Measurements from ENCODE around the gene TMPO.
"Not testable (repeated sequence)": the region's sequence is repeated elsewhere in the genome, so short reads cannot be mapped to it uniquely, and the experiment has no call there.

TMPO gene

GRCh38 chr12:98492580-98493140 lies 22.7 kb upstream of the TMPO start:
- TF ChIP-seq, protein P1, sequence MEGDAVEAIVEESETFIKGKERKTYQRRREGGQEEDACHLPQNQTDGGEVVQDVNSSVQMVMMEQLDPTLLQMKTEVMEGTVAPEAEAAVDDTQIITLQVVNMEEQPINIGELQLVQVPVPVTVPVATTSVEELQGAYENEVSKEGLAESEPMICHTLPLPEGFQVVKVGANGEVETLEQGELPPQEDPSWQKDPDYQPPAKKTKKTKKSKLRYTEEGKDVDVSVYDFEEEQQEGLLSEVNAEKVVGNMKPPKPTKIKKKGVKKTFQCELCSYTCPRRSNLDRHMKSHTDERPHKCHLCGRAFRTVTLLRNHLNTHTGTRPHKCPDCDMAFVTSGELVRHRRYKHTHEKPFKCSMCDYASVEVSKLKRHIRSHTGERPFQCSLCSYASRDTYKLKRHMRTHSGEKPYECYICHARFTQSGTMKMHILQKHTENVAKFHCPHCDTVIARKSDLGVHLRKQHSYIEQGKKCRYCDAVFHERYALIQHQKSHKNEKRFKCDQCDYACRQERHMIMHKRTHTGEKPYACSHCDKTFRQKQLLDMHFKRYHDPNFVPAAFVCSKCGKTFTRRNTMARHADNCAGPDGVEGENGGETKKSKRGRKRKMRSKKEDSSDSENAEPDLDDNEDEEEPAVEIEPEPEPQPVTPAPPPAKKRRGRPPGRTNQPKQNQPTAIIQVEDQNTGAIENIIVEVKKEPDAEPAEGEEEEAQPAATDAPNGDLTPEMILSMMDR (IDR thresholded peaks at IDR 0.05; ENCODE audit: low read depth, low read length): no peak
- no peak overlapping the region for H3K4me3 ChIP-seq (replicated peaks in 1 of 2; ENCODE audit: low read depth in 2 of 2, low read length in 2 of 2)
- DNase-seq (ENCODE audit: low read depth in 2 of 2): no peak

DNA sequence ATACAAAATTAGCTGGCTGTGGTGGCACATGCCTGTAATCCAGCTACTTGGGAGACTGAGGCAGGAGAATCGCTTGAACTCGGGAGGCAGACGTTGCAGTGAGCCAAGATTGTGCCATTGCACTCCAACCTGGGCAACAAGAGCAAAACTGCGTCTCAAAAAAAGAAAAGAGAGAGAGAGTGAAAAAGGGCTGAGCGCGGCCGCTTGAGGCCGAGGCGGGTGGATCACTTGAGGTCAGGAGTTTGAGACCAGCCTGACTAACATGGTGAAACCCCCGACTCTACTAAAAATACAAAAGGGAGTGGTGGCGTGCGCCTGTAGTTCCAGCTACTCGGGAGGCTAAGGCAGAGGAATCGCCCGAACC lies 14.1 kb upstream of the TMPO start:
- not testable (repeated sequence) for H3K4me3 ChIP-seq (replicated peaks in 1 of 2; ENCODE audit: low read depth in 2 of 2, low read length in 2 of 2); DNase-seq (ENCODE audit: low read depth in 2 of 2)

DNA sequence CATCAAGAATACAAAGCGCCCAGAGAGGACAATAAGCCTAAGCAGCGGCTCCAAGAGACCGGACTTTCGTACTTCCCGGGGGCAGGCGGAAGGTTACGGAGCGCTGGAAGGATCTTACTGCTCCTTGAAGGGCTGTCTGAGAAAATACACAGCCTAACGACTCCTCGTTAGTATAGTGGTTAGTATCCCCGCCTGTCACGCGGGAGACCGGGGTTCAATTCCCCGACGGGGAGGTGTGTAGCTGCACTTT lies 12.1 kb upstream of the TMPO start:
- peak; percentile 95 to 97 for DNase-seq (ENCODE audit: low read depth in 2 of 2)
- peak overlapping the region; percentile 63 to 70 for H3K4me3 ChIP-seq (replicated peaks in 1 of 2; ENCODE audit: low read depth in 2 of 2, low read length in 2 of 2)
- TF ChIP-seq, protein P1 (IDR thresholded peaks at IDR 0.05; ENCODE audit: low read depth, low read length): no peak

DNA sequence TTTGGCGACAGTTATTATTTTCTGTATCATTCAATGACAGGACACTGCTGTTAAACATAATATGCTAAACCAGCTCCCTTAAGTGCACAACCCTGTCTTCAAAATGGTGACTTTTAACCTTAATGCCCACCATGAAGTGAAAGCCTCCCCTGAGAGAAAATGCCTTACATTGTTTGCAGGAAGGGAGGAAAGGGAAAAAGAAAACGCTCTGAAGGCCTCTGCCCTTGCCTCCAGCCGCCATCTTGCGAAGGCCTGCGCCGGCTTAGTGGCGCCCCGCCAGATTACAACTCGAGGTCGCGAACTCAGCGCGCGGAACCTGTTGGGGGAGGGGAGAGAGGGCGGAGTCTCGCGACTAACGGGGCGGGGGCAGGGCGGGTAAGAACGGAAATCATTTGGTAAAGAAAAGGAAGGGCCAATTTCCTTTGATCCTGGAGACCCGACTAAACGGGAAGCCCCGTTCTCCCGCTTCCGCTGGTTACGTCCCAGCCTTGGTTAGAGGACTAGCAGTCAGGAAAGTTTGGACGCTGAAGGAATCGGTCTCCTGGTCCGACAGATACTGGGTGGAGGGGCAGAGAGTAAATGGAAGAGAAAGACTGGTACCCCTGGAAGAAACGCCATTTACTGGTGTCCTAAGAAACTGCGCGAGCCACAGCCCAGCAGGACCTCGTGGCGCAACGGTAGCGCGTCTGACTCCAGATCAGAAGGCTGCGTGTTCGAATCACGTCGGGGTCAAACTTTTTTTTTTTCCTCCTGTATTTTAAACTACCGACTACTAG lies 11.6 kb upstream of the TMPO start:
- TF ChIP-seq, protein P1 (IDR thresholded peaks at IDR 0.05; ENCODE audit: low read depth, low read length): no peak
- H3K4me3 ChIP-seq (replicated peaks in 1 of 2; ENCODE audit: low read depth in 2 of 2, low read length in 2 of 2): peak overlapping the region; percentile 63 to 70
- peak; percentile 97 for DNase-seq (ENCODE audit: low read depth in 2 of 2)

- DNase-seq (ENCODE audit: low read depth in 2 of 2): no peak
- peak overlapping the region; percentile 63 to 70 for H3K4me3 ChIP-seq (replicated peaks in 1 of 2; ENCODE audit: low read depth in 2 of 2, low read length in 2 of 2)
- TF ChIP-seq, protein P1 (IDR thresholded peaks at IDR 0.05; ENCODE audit: low read depth, low read length): no peak
These were observed 11.1 kb upstream of the TMPO start for GRCh38 chr12:98504368-98504617.

- no peak for DNase-seq (ENCODE audit: low read depth in 2 of 2)
- TF ChIP-seq, protein P1 (IDR thresholded peaks at IDR 0.05; ENCODE audit: low read depth, low read length): no peak
These were observed 6.3 kb upstream of the TMPO start for GRCh38 chr12:98509063-98509462.

GRCh38 chr12:98511806-98512205 lies 3.6 kb upstream of the TMPO start:
- not testable (repeated sequence) for H3K4me3 ChIP-seq (replicated peaks in 1 of 2; ENCODE audit: low read depth in 2 of 2, low read length in 2 of 2); DNase-seq (ENCODE audit: low read depth in 2 of 2)

More at GRCh38 chr12:98509063-98509462, 6.3 kb upstream of the TMPO start:
- no peak overlapping the region for H3K4me3 ChIP-seq (replicated peaks in 1 of 2; ENCODE audit: low read depth in 2 of 2, low read length in 2 of 2)
